Measurements from ENCODE around the gene ARHGAP24.

- TF ChIP-seq, protein P1, sequence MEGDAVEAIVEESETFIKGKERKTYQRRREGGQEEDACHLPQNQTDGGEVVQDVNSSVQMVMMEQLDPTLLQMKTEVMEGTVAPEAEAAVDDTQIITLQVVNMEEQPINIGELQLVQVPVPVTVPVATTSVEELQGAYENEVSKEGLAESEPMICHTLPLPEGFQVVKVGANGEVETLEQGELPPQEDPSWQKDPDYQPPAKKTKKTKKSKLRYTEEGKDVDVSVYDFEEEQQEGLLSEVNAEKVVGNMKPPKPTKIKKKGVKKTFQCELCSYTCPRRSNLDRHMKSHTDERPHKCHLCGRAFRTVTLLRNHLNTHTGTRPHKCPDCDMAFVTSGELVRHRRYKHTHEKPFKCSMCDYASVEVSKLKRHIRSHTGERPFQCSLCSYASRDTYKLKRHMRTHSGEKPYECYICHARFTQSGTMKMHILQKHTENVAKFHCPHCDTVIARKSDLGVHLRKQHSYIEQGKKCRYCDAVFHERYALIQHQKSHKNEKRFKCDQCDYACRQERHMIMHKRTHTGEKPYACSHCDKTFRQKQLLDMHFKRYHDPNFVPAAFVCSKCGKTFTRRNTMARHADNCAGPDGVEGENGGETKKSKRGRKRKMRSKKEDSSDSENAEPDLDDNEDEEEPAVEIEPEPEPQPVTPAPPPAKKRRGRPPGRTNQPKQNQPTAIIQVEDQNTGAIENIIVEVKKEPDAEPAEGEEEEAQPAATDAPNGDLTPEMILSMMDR (IDR thresholded peaks at IDR 0.05), result no peak
- no peak for TF ChIP-seq POLR2A (IDR thresholded peaks at IDR 0.05)
Measured at GRCh38 chr4:86031927-86032326, 557.0 kb downstream of the ARHGAP24 start.

All from right lobe of liver (tissue), 4 donors.